Lower leg skin (tissue), 4 donors: ENCODE measurements around the gene NUP188. TPM values are rescaled to one million over a fixed set of nuclear protein-coding genes. Genes with fewer than 3 reads are reported as not detected.

Experiments
- DNase-seq, 2 donors: peaks; one replicate each; pipeline ENCODE4 v3.0.0-alpha.2; 2019; ENCODE audit warnings: low spot score in 2 of 2
- H3K4me3 ChIP-seq: fragments of 200-600 bp; sonication (generic); 2 replicates; pipeline ENCODE4 v1.5.1; 2017; ENCODE audit warnings: mild to moderate bottlenecking, low read depth; ENCODE audit not compliant: poor library complexity, severe bottlenecking
- POLR2A ChIP-seq, 2 donors: fragments of 450-650 bp; IDR thresholded peaks; one replicate each; pipeline ENCODE4 v1.6.1; 2016 to 2017; ENCODE audit warnings: antibody characterized with exemption in 2 of 2, mild to moderate bottlenecking in 1 of 2, moderate library complexity in 1 of 2
- WGBS, 2 donors: methylation state at CpG; one replicate each; pipeline ENCODE4 v1.1.5; 2018; 5-methylcytosine and 5-hydroxymethylcytosine counted together
- intact Hi-C: fragments of 100-400 bp; cut with DNase I; formaldehyde crosslinking; loops from one replicate; pipeline ENCODE4 v1.15.0; 2023; ENCODE audit warnings: low total_unique reads
- total RNA-seq, 4 donors: library from RNA; depleted of rRNA; stranded (reverse); fragments of >200 nt; gene quantifications; one replicate each; pipeline ENCODE4 v1.1.0, GENCODE V29; 2016
- TF ChIP-seq, protein P1 (sequence below), 3 donors: fragments of 450-650 bp; IDR thresholded peaks; one replicate each; pipeline ENCODE4 v1.5.1; 2016; ENCODE audit warnings: antibody characterized with exemption in 3 of 3, mild to moderate bottlenecking in 3 of 3, moderate library complexity in 2 of 3

NUP188 gene
- total RNA-seq, 4 donors from 2014 or later: 32.8 to 44.3 (median 36.1) TPM

DNA sequence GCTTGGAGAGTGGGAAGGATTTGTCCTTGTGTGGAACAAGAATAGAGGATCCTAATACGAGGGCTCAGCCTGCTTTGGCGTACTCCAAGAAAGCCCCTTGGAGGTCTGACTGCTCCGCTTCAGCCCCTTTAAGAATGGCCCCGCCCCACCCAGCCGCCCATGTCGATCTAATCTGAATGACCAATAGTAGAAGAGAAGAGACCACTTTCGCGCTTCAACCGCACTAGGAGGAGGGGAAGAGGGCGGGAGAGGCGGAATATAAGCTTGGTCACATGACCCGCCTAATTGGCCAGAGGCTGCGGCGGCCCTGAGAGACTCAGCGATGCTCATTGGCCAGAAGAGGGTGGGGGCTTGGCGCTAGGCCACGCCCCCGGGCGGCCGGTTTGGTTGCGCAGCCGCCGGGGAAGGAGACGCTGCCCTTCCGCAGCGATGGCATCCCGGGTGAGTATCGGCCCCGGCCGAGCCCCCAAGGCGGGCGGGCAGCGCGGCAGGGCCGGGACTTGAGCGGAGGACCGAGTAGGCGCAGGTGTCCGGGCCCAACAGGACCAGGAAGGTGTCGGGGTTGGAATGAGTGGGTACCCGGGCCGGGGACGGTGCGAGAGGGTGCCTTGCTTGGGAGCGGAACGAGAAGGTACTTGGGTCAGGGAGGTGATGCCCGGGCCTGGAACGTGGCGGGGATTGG is 88.9 kb downstream of the NUP188 start, which contains the start of gene MIGA2:
Gene MIGA2 (plus strand): TSS at position 386 of the 682 bp plus-strand sequence. CDS start 3,969 bp downstream, outside the sequence.
- peak; percentile 99 for DNase-seq
- intact Hi-C loops: no loop called here
- WGBS, 2 donors: 1% methylated on average over 38 to 42 of the region's 49 CpGs
- H3K4me3 ChIP-seq: peak within 1 kb of the TSS; percentile 81
- TF ChIP-seq, protein P1, sequence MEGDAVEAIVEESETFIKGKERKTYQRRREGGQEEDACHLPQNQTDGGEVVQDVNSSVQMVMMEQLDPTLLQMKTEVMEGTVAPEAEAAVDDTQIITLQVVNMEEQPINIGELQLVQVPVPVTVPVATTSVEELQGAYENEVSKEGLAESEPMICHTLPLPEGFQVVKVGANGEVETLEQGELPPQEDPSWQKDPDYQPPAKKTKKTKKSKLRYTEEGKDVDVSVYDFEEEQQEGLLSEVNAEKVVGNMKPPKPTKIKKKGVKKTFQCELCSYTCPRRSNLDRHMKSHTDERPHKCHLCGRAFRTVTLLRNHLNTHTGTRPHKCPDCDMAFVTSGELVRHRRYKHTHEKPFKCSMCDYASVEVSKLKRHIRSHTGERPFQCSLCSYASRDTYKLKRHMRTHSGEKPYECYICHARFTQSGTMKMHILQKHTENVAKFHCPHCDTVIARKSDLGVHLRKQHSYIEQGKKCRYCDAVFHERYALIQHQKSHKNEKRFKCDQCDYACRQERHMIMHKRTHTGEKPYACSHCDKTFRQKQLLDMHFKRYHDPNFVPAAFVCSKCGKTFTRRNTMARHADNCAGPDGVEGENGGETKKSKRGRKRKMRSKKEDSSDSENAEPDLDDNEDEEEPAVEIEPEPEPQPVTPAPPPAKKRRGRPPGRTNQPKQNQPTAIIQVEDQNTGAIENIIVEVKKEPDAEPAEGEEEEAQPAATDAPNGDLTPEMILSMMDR (IDR thresholded peaks at IDR 0.05): no peak
- no peak for TF ChIP-seq POLR2A (IDR thresholded peaks at IDR 0.05)

DNA sequence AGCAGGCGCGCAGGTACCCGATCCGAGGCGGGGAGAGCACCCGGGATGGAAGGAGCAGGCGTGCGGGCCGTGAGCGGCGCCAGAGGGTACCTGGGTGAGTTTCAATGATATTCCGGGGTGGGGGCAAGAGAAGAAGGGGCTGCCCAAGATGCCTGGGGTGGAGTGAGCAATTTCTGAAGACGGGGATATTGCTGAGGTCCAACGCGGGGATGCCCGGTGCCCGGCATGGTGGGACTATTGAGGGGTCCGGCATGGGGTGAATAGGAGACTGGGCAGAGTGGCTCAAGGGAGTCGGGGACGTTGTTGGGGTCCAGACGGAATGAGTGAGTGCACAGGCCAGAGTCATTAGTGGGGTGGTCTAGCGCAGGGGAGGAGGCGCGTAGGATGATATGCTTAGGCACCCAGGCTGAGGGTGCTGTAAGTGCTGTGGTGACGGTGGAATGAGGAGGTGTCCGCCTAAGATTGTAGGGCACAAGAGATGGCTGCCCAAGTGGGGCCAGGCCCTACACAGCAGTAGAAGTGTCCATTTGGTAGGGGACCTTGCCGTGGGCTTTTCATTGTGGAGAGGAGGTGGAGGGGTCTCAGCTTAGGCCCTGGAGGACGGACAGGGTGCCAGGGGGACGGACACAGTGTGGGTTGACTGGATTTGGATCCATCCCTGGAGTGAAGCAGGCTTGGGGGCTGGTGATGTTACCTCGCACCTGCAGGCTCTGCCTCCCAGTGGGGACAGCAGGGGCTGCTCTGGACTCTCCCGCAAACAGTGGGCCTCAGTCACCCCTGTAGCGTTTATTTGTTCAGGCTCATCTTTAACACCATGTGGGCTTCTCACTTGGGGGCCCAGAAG is 89.6 kb downstream of the NUP188 start:
- 8 to 11% methylated on average over 31 to 32 of the region's 32 CpGs for WGBS, 2 donors
- TF ChIP-seq POLR2A (IDR thresholded peaks at IDR 0.05): no peak
- TF ChIP-seq, protein P1 (IDR thresholded peaks at IDR 0.05): no peak
- peak overlapping the region; percentile 81 for H3K4me3 ChIP-seq
- intact Hi-C loops: no loop called here
- DNase-seq: no peak

DNA sequence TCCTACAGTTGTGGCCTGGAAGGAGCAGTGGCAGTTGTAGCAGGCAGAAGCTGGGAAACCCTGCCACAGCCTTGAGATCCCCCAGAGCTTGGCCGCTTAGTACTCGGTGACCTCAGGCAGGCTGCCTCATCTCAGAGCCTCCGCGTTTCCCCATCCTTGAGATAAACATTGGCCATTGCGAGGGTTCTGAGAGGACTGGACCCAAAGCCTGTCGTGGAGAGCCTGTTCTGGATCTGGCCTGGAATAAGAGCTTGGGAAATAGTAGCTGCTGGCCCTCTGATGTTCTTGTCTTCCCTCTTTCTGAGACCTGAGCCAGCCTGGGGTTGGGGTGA is 90.2 kb downstream of the NUP188 start:
- WGBS, 2 donors: 49 to 53% methylated on average over 4 to 6 of the region's 6 CpGs
- intact Hi-C loops: no loop called here
- TF ChIP-seq, protein P1 (IDR thresholded peaks at IDR 0.05): no peak
- no peak for TF ChIP-seq POLR2A (IDR thresholded peaks at IDR 0.05)

DNA sequence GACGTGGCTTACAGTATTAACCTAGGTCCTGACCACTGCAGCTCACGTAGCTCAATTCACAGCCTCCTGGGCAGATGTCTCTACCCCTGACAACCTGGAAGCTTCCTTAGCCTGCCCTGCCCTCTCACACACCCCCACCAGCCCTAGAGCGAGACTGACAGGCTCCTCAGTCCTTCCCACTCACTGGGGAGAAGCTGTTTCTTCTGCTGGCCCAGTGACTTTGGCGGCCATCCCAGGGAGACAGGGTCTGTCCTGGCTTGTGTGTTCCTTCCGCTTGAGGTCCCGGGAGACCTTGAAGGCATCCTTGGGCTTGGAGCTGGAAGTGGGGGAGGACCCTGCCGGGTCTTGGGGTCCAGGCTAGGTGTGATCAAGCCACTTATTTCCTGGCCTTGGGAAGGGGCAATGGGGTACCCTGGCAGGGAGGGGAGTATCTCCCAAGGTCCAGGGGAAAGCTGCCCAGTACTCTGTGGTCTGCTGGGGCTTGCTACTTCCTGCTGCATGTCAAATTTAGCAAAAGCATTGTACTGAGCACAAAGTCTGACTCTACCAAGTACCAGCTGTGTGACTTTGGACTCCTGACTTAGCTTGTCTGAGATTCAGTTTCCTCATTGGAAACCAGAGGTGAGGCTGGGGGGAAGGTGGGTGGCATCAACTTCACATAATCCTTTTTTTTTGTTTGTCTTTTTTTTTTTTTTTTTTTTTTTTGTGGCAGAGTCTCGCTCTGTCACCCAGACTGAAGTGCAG is 90.8 kb downstream of the NUP188 start:
- 47 to 59% methylated on average over 7 of the region's 8 CpGs for WGBS, 2 donors
- no peak for DNase-seq
- intact Hi-C loops: no loop called here
- no peak for TF ChIP-seq POLR2A (IDR thresholded peaks at IDR 0.05)
- TF ChIP-seq, protein P1 (IDR thresholded peaks at IDR 0.05): no peak
- H3K4me3 ChIP-seq: no peak overlapping the region

More for the DNA sequence above, 90.2 kb downstream of the NUP188 start:
- H3K4me3 ChIP-seq: no peak overlapping the region
- no peak for DNase-seq

DNA sequence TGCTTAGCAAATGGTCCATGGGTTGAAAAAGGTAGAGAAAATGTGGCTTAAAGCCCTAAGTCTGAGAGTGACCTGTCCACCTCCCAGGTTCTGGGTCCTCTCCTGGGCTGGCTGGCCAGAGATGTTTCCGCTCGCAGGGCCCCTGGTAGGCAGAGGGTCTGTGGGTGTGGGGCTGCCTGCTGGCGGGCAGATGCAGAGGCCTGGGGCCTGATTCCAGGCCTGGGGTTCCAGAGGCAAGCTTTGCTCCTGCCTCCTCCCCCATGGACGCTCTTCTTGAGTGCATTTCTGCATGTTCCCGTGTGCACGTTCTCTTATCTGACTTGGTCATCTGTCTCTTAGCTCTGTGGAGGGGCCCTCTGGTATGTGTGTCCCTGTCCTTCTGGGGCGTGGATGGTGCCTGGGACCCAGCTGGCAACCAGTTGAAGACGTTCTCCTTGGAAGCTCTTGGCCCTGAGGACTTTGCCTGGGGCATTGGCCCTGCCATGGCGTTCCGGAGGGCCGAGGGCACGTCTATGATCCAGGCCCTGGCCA is 92.7 kb downstream of the NUP188 start:
- TF ChIP-seq, protein P1 (IDR thresholded peaks at IDR 0.05): no peak
- TF ChIP-seq POLR2A (IDR thresholded peaks at IDR 0.05): no peak
- WGBS, 2 donors: 86 to 94% methylated on average over 11 to 12 of the region's 12 CpGs
- intact Hi-C loops: no loop called here
- DNase-seq: no peak
- H3K4me3 ChIP-seq: no peak overlapping the region
